Measurements from ENCODE around the gene KCNK18.
"Not testable (repeated sequence)": the region's sequence is repeated elsewhere in the genome, so short reads cannot be mapped to it uniquely, and the experiment has no call there.

KCNK18 gene

DNA sequence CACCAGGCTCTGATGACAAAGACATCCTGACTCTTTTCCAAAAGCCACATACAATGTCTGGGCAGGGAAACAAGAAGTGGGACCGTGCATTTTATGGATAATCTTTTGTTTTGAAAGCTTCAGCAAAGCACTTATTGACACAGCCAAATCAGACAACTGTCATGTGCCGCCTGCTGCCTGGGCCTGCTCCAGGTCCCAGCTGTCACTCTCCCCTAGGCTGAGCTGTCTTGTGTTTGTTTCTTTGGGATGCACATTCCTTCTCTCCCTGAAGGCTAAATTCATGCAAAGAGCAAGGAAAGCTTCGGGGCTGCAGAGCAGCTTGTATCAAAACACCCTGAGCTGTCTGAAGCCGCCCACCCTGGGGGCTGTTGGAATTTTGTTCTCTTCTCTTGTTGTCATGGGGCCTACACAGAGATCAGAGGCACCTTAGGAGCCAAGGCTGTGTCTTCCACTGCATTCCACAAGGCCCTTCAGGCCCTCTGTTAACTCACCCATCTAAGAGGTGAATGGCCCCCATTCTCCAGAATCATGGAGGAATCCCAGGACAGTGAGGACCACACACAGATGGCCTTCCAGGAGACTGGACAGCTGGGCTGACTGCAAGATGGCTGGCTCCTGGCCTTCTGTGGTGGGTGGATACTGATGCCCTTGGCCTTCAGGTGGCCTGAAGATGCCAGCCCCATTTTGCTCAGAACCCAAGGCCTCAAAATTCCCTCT is 25.8 kb downstream of the KCNK18 start:
- no peak for DNase-seq

DNA sequence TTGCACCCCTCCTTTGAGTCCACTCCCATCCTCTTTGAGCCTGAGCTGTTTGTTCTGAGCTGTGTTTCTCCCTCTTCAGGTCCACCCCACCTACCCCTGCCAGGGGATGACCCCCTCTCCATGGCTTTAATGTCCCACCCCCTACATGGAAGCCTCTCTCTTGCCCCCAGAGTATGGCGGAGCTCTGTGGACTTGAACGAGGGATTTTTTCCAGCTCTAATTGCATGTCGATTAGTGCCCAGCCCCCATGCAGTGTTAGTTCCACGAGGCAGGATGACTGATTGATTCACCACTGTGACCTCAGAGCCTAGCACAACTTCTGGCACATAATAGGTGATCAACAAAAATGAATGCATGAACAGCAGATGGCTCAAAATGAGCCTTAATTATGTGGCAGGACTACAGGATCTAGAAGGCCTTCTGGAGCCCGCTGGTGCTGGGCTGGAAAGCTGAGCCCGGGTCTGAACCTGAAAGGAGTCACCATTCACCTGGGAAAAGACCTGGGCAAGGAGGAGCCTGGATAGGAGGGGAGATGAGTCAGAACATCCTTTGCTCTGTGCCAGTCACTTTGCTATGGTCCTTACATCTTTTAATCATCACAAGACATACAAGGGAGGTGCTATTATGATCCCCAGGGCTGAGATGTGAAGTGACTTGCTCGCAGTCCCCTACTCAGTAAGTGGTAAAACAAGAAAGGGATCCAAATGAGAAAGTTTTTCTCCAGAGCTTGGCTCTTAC is 26.6 kb downstream of the KCNK18 start:
- no peak for DNase-seq

DNA sequence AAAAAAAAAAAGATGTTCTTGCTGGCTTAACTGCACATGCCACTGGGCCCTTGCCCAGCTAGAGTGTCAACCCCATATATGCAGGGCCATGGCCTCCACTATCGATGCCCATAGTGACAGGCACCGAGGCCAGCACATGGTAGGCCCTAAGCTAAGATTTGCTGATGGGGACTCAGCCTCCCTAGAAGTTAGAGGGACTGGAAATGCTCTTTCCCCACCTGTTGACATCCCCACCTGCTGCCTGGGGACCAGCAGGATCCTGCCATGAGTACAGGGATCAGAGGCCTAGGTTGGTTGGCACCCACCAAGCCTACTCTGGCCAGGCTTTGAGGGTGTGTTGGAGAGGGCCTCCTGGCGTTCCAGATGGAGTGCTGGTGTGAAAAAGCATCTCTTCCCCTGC is 27.6 kb downstream of the KCNK18 start:
- no peak for DNase-seq

- no peak for DNase-seq
Measured at GRCh38 chr10:117226813-117227451, 29.6 kb downstream of the KCNK18 start.

GRCh38 chr10:117228210-117228609 is 30.9 kb downstream of the KCNK18 start:
- DNase-seq: no peak

DNA sequence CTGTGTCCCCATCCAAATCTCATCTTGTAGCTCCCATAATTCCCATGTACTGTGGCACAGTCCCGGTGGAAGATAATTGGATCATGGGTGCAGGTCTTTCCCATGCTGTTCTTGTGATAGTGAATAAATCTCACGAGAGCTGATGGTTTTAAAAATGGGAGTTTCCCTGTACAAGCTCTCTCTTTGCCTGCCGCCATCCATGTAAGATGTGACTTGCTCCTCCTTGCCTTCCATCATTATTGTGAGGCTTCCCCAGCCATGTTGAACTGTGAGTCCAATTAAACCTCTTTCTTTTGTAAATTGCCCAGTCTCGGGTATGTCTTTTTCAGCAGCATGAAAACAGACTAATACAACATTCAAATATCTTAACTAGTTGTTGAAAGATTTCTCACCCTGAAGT is 32.8 kb downstream of the KCNK18 start:
- not testable (repeated sequence) for DNase-seq

DNA sequence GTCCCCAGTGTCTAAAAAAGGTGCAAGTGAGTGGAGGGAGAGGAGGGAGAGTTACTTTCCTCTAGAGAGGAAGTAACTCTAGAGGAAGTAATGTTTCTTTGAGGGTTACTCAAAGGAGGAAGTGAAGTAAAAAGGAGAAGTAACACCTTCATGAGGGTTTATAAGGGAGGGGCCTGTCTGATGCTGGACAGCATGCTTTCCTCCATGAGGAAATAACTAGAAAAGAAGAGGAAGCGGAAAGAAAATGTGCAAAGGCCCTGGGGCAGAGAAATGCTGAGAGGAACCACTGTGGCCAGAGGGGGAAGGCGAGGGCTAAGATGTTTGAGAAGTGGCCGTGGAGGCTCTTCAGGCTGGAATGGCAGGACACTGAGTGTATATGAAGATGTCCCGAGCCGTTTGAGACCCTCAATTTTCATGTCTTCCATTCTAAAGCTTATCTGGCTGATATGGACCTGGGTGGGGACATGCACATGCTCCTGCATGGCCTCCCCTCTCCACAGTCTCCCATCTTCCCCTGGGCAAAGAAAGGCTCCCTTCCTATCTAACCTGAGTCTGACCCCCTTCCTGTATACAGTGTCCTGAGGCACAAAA is 40.2 kb downstream of the KCNK18 start:
- no peak for DNase-seq

DNA sequence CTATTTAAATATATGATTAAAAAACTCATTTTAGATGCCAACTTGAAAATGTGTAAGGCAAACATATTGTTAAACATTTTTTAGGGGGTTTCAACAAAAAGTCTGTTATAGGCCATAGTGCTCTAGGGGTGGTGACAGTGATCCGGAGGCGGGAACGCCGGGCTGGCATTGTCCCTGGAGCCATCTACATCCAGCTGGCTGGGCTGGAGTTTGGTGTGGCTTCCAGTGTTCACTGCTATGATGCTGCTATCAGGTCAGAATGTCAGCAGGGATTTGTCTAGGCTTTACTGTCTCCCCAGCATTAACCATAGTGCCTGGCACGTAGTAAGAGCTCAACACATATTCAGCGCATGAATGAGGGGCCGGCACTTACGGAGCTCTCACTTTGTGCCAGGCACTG is 41.8 kb downstream of the KCNK18 start:
- DNase-seq: no peak

- DNase-seq: no peak
Measured at GRCh38 chr10:117239721-117240620, 42.7 kb downstream of the KCNK18 start.

DNA sequence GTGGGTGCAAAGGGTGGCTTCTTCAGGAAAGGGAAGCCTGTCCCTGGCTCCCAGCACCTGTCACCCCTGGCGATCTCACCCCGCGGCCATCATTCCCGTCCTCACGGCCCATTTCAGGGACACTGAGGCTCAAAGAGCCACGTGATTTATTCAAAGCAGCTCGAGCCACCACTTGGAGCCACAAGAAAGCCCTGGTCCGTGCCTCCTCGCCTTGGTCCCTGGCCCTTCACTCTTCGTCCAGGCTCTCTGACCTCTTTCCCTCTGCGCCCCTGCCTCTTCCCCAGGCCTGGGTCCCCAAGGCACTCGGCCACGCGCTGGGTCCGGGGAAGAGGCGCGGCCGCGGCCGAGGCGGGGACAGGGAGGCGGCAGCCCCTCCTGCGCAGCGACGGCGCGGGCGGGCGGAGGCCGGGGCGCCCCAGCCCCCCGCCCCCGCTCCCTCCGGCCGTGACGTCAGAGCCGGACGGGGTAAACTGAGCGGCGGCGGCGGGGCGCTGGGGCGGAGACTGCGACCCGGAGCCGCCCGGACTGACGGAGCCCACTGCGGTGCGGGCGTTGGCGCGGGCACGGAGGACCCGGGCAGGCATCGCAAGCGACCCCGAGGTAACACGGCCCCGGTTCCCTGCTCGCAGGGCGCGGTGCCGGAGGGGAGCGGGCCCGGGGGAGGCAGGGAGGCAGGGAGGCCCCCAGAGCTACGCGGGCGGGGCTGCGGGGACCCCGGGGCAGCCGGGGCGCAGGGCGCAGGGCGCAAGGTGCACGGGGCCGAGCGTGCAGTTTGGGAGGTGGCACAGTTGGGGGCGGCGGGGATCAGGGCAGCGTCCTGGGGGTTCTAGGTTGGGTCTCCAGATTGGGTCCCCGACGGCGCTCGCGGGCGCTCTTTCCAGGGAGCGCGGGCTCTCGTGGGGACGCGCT is 43.6 kb downstream of the KCNK18 start, which contains the start of gene SLC18A2:
Gene SLC18A2 (plus strand): TSS at position 494 of the 909 bp plus-strand sequence. CDS start 580 bp downstream, outside the sequence.
- no peak for DNase-seq

DNA sequence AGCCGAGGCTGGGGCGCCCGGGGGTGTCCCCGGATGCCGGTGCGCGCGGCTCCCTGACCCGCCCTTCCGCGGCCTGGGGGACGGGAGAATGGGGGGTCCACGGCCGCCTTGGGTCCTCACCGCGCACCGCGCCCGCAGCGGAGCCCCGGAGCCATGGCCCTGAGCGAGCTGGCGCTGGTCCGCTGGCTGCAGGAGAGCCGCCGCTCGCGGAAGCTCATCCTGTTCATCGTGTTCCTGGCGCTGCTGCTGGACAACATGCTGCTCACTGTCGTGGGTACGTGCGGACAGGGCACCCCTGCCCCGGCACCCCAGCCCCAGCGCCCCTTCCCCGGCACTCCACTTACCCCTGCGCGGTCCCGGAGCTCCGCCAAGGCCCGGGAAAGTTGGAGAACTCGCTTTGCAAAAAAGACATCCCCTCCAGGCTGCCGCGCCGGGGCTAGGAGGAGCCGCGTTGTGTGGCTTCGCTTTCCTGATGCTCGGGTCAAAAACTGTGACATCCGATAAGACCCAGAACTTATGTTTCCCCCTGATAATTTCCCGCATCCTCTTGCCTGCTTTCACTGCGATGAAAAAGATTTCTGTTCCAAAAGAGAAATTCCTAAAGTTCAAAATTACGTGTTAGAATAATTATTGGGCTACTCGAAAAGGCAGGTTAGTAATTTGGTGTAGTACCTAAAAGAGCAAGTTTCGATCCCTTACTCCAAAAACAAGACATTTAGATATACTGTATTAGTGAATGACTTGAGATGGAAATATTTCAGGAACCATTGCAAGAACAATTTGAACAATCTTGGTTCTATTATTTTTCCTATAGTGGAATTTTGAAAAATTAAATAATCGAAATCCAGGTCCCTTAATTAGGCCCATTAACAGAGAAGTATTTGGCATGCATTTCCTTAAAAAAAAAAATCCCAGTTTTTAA is 44.5 kb downstream of the KCNK18 start:
- no peak for DNase-seq

GRCh38 chr10:117242463-117242832 is 45.2 kb downstream of the KCNK18 start:
- DNase-seq: no peak

- DNase-seq: no peak
Measured at GRCh38 chr10:117246997-117247671, 49.8 kb downstream of the KCNK18 start.

- DNase-seq: no peak
Measured at GRCh38 chr10:117248750-117249465, 51.6 kb downstream of the KCNK18 start.

GRCh38 chr10:117249493-117250093 is 52.3 kb downstream of the KCNK18 start:
- DNase-seq: no peak

- no peak for DNase-seq
Measured at GRCh38 chr10:117250411-117250810, 53.1 kb downstream of the KCNK18 start.

- no peak for DNase-seq
Measured at GRCh38 chr10:117253908-117254307, 56.6 kb downstream of the KCNK18 start.

- no peak for DNase-seq
Measured at GRCh38 chr10:117254338-117254737, 57.0 kb downstream of the KCNK18 start.

Measured in GOT3 (cell line).